GM06990 (cell line): Measurements from ENCODE around the gene SYCN.
"Not testable (repeated sequence)": the region's sequence is repeated elsewhere in the genome, so short reads cannot be mapped to it uniquely, and the experiment has no call there.

Experiments
- DNase-seq: peaks from one replicate; pipeline ENCODE4 v3.0.0-alpha.2; 2011; ENCODE audit not compliant: insufficient read length; ENCODE audit errors: extremely low read depth
- H3K27me3 ChIP-seq: replicated peaks from 2 replicates; pipeline ENCODE4 v1.6.0; 2011; ENCODE audit warnings: low read length; ENCODE audit not compliant: control insufficient read depth, insufficient read depth
- H3K36me3 ChIP-seq: 2 replicates; pipeline ENCODE4 v1.5.1; 2011; ENCODE audit warnings: low read length; ENCODE audit not compliant: control insufficient read depth, insufficient read depth
- H3K4me3 ChIP-seq: replicated peaks from 2 replicates; pipeline ENCODE4 v1.5.1; 2011; ENCODE audit warnings: low read depth, mild to moderate bottlenecking, control low read depth, low read length
- CTCF ChIP-seq: IDR thresholded peaks from 2 replicates; pipeline ENCODE4 v1.5.1; 2011; ENCODE audit warnings: low read length, control low read depth, mild to moderate bottlenecking, inconsistent platforms; ENCODE audit not compliant: insufficient read depth, poor library complexity, severe bottlenecking

The SYCN gene

GRCh38 chr19:39232708-39233107, 28.6 kb upstream of the SYCN start:
- TF ChIP-seq CTCF, result no peak
- Histone ChIP-seq H3K36me3 (no peaks in the 10 kb centered on the region), H3K4me3 (no peak overlapping the region), H3K27me3 (no peaks in the 10 kb centered on the region)
- DNase-seq, result no peak

- Histone ChIP-seq H3K36me3 (no peaks in the 10 kb centered on the region), H3K4me3 (no peak overlapping the region), H3K27me3 (no peaks in the 10 kb centered on the region)
- TF ChIP-seq CTCF, result no peak
- DNase-seq, result no peak
Observed at GRCh38 chr19:39230096-39230764, 26.2 kb upstream of the SYCN start.

DNA sequence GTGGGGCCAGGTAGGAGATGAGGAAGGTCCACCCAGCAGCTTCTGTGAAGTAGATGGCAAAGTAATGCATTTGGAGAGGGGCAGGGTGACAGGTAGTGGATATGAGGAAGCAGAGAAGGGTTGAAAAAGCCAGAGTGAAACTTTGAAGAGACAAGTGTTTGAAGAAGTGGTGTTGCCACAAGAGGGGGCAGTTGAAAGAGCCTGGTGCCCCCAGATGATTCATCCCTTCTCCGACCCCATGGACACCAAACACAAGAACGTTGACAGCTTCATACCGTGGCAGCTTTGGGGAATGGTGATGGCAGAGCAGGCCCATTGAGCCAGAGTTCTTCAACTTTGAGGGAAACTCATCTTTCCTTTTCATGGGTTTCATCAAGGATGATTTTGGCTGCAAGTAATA, 20.8 kb upstream of the SYCN start:
- H3K36me3 ChIP-seq, result no peaks in the 10 kb centered on the region
- TF ChIP-seq CTCF, result peak; percentile 12
- H3K27me3 ChIP-seq, result no peaks in the 10 kb centered on the region; the same call in 1 of the 2 replicates
- H3K4me3 ChIP-seq, result no peak overlapping the region
- no peak for DNase-seq

DNA sequence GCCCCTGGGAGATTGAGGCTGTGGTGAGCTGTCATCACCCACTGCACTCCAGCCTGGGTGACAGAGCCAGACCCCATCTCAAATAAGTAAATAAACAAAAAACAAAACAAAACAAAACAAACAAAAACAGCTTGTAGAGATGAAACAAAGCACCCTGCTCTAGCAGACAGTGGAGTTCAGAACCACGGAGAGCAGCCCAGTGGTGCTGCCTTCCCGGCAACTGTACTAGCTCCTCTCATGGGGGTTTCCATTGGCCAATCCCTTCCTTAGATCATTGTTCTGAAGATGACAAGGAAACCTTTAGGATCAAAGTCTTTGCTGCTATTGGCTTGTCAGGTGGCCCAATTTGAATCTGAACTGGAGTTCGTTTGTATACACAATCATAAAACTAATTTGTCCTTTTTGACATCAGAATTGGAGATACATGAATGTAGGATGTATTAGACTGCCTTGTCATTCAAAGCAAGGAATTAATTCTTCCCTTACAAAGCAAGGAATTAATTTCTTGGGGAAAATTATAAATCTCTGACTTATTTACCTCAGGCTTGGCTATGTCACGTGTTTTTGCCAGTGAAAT, 19.7 kb upstream of the SYCN start:
- no peak for TF ChIP-seq CTCF
- DNase-seq, result no peak
- Histone ChIP-seq H3K27me3 (no peaks in the 10 kb centered on the region; the same call in 1 of the 2 replicates), H3K4me3 (no peak overlapping the region), H3K36me3 (no peaks in the 10 kb centered on the region)

DNA sequence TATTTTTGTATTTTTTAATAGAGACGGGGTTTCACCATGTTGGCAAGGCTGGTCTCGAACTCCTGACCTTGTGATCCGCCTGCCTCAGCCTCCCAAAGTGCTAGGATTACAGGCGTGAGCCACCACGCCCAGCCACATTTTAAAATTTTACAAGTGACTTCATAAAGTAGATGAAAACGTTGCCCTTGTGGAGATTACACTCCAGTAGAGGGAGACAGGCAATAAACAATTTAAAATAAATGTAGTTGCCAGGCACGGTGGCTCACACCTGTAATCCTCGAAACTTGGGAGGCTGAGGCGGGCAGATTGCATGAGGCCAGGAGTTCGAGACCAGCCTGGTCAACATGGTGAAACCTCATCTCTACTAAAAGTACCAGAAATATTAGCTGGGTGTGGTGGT, 15.0 kb upstream of the SYCN start:
- H3K36me3 ChIP-seq, H3K4me3 ChIP-seq, H3K27me3 ChIP-seq, DNase-seq: not testable (repeated sequence)

- Histone ChIP-seq H3K36me3 (no peaks in the 10 kb centered on the region), H3K27me3 (no peaks in the 10 kb centered on the region), H3K4me3 (no peak overlapping the region)
- no peak for TF ChIP-seq CTCF
- no peak for DNase-seq
Observed at GRCh38 chr19:39218230-39219007, 14.4 kb upstream of the SYCN start.
